ENCODE measurements around the gene TEKT1.
A peak's percentile ranks its signal among the peaks of the same experiment; 100 is the strongest.
"Not testable (repeated sequence)": the region's sequence is repeated elsewhere in the genome, so short reads cannot be mapped to it uniquely, and the experiment has no call there.

TEKT1 gene

DNA sequence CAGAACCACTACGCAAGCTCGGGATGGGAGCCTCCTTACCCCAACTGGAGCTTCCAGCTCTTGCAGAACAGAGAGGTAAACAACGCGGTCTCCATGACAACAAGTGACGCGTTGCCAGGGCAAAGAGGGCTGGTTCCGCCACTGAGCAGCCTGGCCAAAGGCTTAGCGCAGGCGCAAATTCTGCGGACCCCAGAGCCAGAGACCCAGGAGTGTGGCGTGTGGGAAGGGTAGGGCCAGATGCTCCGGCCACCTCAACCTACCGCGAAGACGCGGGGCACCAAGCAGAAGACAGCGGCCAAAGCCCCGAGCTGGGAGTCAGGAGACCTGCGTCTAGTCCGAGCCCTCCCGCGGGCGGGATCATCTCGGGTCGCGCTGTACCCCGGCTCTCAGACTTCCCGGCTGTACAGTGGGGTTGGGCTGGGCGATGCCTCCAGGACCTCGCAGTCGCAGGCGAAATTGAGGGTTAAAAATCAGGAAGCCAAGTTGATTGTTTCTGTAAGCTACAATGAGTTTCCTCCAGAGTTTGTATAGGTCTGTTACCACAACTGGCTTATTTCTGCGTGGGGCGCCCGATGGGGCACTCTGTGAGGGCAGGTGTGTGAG is at the start of gene TEKT1:
Gene TEKT1 (minus strand): TSS at position 69 of the 603 bp plus-strand sequence. CDS start 1,353 bp downstream, outside the sequence.
- DNase-seq (ENCODE audit: low read depth in 2 of 2), result peak; percentile 43 to 57

DNA sequence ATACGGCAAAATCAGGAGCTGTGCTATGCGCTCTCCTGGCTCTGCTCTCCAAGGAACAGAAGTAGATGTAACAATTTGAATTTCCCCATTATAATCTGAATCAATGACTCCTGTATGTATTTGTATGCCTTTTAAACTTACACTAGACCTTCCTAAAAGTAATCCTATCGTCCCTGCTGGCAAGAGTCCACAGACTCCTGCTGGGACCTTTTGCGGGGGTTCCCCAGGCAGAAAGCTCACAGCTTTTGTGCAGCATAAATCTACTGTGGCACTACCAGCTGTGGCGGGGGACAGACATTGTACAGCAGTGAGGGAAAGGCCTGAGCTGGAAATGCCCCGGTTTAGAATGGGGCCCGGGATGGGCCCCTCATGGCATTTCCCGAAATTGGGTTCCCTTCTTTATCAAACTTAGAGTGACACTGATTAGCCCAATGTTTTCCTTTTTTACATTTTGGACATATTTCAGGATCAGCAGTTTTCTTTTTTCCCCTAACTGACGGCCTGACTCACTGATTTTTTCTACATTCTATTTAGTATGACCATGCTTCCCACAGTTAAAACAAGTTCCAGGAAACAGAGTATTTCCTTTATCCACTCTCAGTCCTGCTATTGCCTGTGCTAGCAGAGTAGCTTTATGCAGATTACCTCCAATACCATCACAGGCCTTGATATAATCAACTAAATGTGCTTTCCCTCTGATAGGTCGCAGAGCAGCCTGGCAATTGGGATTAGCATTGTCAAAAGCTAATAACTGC is 47.9 kb upstream of the TEKT1 start:
- not testable (repeated sequence) for DNase-seq (ENCODE audit: low read depth in 2 of 2)

DNA sequence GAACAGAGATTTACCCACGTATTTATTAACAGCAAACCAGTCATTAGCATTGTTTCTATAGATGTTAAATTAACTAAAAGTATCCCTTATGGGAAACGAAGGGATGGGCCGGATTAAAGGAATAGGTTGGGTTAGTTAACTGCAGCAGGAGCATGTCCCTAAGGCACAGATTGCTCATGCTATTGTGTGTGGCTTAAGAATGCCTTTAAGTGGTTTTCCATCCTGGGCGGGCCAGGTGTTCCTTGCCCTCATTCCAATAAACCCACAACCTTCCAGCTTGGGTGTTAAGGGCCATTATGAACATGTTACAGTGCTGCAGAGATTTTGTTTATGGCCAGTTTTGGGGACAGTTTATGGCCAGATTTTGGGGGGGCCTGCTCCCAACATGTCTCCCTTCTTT is 43.7 kb upstream of the TEKT1 start:
- DNase-seq (ENCODE audit: low read depth in 2 of 2), result not testable (repeated sequence)

DNA sequence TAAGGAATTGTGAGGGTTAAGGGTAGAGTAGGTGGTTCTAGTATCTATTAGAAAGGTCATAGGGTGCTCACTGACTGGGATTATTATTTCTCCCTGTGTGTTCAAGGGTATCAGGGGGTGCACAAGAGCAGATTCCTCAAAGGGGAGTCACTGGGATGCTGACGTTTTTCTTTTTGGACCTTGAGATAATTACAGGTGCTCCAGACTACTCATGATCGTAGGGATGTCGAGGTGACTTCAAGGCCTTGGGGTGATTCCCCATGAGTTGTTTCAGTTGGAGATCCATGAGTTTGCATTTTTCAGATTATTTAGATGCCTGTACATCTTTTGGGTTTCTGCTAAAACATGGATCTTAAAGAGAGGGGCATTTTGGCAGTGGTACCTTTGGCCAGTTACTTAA is 41.4 kb upstream of the TEKT1 start:
- no peak for DNase-seq (ENCODE audit: low read depth in 2 of 2)

DNA sequence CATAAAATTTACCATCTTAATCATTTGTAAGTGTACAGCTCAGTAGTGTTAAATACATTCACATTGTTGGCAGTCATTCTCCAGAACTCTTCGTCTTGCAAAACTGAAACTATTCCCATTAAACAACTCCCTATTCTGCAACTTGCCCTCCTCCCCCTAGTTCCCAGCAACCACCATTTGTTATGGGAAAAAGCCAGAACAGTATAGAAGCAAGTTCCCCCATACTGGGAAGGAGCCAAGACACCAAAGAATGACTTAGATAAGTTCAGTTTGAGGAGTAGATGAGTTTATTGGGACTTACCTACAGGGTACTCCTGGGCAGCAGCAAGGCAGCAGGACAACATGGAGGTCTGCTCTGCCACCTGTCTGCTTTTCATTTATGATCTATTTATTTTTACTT is 39.3 kb upstream of the TEKT1 start:
- no peak for DNase-seq (ENCODE audit: low read depth in 2 of 2)

DNA sequence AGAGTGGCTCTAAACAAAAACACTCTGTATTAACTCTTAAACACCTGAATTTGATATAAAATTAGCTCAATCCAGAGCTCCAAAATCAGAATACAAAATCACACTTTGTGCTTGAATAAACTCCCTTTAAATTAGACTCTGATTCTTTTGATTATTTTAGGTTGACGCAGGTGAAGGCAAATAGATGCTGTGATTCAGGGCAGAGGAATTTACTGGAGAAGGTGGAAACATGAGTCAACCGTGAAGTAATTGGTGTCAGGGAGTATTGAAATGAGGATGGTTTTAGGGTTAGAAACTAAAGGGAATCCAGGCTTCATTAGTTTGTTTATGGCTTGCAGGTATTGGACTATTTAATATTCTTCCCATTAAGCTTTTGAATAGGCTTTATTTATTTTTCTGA is 37.1 kb upstream of the TEKT1 start:
- DNase-seq (ENCODE audit: low read depth in 2 of 2), result no peak

DNA sequence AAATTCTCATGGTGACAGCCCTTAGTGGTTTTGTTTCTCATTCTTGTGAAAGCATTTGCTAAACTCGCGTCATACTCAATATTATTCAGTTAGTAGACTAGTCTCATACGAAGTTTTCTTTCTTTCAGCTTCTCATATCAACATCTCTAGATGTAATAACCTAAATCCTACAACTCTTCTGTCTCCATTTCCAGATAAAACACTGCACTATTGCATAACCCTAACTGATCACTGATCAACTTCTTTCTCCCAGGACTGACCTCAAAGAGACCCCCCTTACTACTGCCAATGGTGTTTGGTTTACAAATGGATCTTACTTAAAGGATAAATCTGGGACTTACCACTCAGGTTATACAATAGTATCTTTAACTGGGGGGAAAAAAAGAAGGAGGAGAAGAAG is 36.3 kb upstream of the TEKT1 start:
- no peak for DNase-seq (ENCODE audit: low read depth in 2 of 2)

DNA sequence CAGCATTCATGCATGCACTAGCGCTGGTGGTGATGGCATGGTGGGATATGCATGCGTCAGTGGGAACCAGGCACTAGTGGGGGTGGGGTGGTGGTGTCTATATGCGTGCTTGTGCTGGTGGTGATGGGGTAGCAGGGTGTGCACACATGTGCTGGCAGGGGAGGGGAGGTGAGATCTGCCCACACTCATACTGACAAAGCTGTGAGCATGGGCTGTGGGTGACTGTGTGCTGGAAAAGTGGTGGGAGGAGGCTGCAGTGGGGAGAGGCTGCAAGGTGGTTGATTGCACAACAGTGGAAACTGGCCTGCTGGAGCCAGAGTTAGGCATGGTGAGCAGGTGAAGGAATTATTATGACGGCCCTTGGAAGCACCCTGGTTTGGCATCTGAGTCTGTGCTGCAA is 31.3 kb upstream of the TEKT1 start:
- DNase-seq (ENCODE audit: low read depth in 2 of 2), result no peak

DNA sequence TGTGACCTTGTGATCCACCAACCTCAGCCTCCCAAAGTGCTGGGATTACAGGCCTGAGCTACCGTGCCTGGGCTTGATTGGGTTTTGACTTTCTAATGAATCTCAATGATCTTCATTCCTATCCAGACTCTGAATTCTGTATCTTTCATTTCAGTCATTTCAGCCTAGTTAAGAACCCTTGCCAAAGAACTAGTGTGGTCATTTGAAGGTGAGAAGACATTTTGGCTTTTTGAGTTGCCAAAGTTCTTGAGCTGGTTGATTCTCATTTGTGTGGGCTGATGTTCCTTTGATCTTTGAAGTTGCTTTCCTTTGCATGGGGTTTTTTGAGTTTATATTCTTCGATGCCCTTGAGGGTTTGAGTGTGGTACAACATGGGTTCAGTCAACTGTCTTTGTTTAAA is 30.6 kb upstream of the TEKT1 start:
- DNase-seq (ENCODE audit: low read depth in 2 of 2), result no peak

DNA sequence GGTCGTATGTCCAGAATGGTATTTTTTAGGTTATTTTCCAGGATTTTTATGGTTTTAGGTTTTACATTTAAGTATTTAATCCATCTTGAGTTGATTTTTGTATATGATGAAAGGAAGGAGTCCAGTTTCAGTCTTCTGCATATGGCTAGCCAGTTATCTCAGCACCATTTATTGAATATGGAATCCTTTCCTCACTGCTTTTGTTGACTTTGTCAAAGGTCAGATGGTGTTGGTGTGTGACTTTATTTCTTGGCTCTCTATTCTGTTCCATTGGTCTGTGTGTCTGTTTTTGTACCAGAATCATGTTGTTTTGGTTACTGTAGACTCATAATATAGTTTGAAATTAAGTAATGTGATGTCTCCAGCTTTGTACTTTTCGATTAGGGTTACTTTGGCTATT is 26.4 kb upstream of the TEKT1 start:
- DNase-seq (ENCODE audit: low read depth in 2 of 2), result no peak

DNA sequence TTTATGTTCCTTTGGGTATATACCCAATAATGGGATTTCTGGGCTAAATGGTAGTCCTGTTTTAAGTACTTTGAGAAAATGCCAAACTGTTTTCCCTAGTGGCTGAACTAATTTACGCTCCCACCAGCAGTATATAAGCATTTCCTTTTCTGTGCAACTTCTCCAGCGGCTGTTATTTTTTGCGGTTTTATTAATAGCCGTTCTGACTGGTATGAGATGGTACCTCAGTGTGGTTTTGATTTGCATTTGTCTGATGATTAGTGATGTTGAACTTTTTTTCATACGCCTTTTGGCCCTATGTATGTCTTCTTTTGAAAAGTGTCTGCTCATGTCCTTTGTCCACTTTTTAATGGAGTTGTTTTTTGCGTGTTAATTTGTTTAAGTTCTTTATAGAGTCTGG is 25.8 kb upstream of the TEKT1 start:
- DNase-seq (ENCODE audit: low read depth in 2 of 2), result no peak

DNA sequence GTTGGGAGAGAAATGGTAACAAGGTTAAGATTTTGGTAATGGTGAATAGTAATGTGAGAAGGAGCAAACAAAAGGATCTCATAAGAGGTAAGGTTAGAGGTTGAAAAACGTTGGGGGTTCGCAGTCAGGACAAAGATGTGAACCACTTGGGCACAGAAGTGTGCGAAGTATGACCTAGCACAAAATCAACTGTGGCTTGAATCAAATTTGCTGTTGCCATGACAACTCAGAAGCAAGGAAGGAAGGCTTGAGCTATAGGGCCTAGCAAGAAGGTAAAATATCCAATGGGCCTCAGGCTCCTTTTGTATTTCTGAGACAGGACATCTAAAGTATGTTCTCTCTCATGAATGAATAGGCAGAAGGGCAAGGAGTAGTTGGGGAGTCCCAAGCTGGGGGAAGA is 24.5 kb upstream of the TEKT1 start:
- no peak for DNase-seq (ENCODE audit: low read depth in 2 of 2)

DNA sequence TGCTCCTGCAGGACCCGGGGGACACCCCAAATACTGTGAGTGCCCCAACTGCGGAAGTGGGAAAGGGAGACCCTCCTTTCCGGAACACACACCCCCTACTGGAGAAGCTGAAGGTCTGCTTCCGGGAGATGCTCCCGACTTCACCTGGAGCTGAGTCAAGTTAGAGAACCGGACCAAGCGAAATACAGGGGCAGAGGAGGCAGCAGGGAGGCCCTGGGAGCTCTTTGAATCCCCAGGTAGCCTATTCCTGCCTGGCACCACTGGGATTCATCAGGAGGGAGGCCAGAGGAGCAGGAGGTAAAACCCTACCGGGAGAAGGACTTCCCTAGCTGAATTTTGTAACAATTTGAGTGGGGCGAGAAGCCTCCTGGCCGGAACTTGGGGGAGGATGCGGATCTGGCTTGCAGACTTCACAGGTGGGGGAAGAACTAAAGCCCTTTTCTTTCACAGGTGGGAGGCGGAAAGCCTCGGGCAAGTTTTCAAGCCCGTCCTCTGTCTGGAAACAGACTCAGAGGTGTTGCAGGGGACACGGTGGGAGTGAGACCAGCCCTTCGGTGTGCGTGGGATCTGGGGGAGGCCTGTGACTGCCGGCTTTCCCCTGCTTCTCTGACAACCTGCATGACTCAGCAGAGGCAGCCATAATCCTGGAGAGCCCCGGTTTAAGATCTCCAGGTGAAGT is 22.4 kb upstream of the TEKT1 start:
- DNase-seq (ENCODE audit: low read depth in 2 of 2), result peak in 1 of 2 donors; percentile 8

DNA sequence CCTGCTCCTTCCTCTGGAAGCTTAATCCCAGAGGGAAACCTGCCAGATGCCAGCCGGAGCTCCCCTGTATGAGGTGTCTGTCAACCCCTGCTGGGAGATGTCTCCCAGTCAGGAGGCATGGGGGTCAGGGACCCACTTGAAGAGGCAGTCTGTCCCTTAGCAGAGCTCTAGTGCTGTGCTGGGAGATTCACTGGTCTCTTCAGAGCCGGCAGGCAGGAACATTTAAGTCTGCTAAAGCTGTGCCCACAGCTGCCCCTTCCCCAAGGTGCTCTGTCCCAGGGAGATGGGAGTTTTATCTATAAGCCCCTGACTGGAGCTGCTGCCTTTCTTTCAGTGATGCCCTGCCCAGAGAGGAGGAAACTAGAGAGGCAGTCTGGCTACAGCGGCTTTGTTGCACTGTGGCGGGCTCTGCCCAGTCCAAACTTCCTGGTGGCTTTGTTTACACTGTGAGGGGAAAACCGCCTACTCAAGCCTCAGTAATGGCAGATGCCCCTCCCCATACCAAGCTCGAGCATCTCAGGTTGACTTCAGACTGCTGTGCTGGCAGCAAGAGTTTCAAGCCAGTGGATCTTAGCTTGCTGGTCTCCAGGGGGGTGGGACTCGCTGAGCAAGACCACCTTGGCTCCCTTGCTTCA is 17.1 kb upstream of the TEKT1 start:
- not testable (repeated sequence) for DNase-seq (ENCODE audit: low read depth in 2 of 2)

DNA sequence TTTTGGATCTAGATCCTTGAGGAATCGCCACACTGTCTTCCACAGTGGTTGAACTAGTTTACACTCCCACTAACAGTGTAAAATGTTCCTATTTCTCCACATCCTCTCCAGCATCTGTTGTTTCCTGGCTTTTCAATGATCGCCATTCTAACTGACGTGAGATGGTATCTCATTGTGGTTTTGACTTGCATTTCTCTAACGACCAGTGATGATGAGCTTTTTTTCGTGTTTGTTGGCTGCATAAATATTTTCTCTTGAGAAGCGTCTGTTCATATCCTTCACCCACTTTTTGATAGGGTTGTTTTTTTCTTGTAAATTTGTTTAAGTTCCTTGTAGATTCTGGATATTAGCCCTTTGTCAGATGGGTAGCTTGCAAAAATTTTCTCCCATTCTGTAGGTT is 14.6 kb upstream of the TEKT1 start:
- not testable (repeated sequence) for DNase-seq (ENCODE audit: low read depth in 2 of 2)

DNA sequence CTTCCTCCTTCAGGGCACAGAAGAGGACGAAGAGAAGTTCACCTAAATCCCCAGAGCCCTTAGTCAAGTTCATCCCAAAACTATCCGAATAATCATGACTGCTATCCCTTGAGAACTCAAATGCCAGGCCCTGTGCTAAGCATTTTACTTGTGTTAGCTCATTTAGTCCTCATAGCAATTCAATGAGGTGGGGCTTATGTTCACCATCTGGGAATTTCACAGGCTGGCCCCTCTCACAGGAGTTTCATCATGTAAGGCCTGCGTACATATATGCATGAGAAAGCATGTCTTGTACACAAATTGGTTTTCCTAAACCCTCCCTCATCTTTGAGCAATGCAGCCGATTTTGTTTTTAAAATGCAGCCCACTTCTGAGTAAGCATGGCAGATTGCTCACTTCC is 12.9 kb upstream of the TEKT1 start:
- not testable (repeated sequence) for DNase-seq (ENCODE audit: low read depth in 2 of 2)

DNA sequence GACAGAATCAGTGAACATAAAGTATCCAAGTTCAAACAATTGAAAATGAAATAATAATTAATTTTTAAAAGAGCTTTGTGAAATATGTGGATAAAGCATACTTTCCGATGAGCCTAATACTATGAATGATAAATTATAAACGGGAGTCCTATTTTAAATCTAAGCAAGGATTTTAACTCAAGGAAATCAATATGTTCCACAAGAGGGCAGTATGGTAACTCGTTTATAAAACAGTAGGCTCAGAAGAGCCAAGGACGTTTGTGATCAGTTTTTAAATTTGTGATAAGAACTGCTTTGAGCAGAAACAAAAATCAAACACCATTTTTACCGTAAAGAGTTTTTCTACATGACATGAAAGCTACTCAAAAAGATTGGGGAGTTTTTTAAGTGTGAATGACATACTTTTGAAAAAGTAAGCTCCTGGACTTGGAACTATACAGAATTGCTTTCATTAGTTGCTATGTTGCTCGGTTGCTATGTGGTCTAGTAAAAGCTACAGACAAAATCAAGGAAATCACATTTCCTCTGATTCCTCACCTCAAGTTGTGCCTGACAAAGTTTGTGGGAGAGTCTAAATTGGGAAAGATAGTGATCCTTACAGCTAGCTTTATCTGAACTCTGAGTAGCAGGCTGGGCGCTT is 11.8 kb upstream of the TEKT1 start:
- no peak for DNase-seq (ENCODE audit: low read depth in 2 of 2)

DNA sequence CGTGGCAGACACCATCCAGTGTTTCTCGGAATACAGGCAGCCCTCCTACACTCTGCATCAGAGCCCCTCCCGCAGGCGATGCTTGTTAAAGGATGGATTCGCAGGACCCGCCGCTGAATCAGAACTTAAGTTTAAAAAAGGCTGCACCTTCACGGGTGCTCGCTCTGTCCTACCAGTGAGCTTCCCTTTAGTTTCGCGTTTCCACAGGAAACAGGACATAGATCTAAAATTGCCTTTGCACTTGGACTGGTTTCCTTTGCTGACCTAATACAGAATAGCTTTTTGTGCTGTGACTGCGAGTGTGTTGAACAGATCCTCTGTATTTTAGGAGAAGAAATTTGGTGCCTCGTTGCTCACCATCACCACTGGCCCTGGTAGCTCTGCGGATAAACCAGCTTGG is 10.2 kb upstream of the TEKT1 start:
- DNase-seq (ENCODE audit: low read depth in 2 of 2), result not testable (repeated sequence)

DNA sequence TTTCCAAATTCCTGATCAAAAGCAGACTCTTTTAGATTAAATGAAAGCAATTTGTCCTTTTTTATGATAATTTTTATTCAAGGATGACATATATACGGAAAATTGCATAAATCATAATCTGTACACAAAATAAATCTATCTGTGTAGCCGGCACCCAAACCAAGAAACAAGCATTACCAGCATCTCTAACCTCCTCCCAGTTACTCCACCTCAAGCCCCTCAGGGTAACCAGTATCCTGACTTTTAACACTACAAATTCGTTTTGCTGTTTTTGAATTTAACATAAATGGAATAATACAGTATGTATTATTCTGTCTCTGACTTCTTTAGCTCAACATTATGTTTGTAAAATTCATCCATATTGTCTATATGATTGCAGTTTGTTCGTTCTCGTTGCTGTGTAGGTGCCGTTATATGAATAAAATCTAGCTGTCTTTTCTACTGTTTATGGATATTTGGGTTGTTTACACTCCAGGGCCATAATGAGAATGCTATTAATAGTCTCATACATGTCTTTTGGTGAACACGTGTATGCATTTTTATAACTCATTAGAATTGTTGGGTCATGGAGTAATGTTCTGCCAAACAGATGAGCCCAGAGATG is 1.0 kb downstream of the TEKT1 start:
- DNase-seq (ENCODE audit: low read depth in 2 of 2), result no peak

DNA sequence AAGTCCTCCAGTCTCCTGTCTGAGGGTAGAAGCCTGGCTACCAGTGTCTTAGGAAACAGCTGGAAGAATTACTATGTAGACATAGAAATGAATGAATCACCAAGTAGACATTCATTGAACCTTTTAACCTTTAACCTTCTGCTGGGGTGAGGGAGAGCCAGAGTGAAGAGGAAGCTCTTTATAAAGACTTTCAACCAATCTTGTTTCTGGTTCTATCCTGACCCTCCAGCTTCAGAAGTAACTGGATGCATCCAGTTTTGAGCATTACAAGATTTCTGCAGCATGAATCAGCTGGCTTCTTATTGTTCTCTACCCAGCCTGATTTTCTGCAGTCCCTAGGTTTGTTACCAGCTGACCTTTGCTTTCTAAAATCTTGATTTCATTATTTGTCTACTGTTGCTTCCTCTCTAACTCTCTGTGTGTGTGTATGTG is 8.5 kb downstream of the TEKT1 start:
- no peak for DNase-seq (ENCODE audit: low read depth in 2 of 2)

DNA sequence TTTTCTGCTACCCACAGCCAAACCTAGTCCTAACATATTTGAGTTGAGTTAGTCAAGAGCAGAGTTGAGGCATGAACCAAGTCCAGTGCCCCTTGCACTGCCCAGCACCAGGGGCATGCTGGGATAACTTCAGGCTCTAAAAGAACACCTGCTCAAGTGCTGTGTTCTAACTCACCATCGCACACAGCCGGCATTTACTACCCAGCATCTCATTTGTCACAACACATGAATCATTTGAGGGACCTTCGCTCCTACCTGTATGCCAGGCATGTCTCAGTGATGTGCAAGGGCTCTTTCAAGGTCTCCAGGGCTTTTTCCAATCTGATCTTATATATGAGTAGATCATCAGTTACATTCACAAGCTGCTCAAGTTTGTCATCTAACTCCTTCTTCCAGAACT is 12.6 kb downstream of the TEKT1 start:
- no peak for DNase-seq (ENCODE audit: low read depth in 2 of 2)

DNA sequence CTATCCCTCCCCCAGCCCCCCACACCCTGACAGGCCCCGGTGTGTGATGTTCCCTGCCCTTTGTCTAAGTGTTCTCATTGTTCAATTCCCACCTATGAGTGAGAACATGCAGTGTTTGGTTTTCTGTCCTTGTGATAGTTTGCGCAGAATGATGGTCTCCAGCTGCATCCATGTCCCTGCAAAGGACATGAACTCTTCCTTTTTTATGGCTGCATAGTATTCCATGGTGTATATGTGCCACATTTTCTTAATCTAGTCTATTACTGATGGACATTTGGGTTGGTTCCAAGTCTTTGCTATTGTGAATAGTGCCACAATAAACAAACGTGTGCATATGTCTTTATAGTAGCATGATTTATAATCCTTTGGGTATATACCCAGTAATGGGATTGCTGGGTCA is 15.2 kb downstream of the TEKT1 start:
- not testable (repeated sequence) for DNase-seq (ENCODE audit: low read depth in 2 of 2)
